ENCODE measurements around the gene MYO1D. TPM values are rescaled to one million over a fixed set of nuclear protein-coding genes. Genes with fewer than 3 reads are reported as not detected.

Gene MYO1D
- total RNA-seq, 1 donor from 2014 or later = 5.5 TPM

DNA sequence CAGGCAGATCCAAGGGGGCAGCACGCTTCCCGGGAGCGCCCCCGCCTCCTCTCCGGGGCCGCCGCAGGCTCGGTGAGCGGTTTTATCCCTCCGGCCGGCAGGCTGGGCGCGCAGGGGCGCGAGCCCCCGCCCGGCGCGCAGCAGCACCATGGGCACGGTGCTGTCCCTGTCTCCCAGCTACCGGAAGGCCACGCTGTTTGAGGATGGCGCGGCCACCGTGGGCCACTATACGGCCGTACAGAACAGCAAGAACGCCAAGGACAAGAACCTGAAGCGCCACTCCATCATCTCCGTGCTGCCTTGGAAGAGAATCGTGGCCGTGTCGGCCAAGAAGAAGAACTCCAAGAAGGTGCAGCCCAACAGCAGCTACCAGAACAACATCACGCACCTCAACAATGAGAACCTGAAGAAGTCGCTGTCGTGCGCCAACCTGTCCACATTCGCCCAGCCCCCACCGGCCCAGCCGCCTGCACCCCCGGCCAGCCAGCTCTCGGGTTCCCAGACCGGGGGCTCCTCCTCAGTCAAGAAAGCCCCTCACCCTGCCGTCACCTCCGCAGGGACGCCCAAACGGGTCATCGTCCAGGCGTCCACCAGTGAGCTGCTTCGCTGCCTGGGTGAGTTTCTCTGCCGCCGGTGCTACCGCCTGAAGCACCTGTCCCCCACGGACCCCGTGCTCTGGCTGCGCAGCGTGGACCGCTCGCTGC, 389.3 kb downstream of the MYO1D start:
- Histone ChIP-seq H3K36me3 (no peaks in the 10 kb centered on the region), H3K9me3 (replicated peaks) (no peaks in the 10 kb centered on the region), H3K27me3 (ENCODE audit: low read depth) (no peaks in the 10 kb centered on the region), H3K4me3 (peak overlapping the region; percentile 69), H3K4me1 (peaks cover 47% of the 10 kb centered on the region), H3K27ac (replicated peaks) (peak overlapping the region; percentile 40)
- no peak for DNase-seq
- intact Hi-C loops (cut with micrococcal nuclease) = no loop called here
- TF ChIP-seq, protein P1, sequence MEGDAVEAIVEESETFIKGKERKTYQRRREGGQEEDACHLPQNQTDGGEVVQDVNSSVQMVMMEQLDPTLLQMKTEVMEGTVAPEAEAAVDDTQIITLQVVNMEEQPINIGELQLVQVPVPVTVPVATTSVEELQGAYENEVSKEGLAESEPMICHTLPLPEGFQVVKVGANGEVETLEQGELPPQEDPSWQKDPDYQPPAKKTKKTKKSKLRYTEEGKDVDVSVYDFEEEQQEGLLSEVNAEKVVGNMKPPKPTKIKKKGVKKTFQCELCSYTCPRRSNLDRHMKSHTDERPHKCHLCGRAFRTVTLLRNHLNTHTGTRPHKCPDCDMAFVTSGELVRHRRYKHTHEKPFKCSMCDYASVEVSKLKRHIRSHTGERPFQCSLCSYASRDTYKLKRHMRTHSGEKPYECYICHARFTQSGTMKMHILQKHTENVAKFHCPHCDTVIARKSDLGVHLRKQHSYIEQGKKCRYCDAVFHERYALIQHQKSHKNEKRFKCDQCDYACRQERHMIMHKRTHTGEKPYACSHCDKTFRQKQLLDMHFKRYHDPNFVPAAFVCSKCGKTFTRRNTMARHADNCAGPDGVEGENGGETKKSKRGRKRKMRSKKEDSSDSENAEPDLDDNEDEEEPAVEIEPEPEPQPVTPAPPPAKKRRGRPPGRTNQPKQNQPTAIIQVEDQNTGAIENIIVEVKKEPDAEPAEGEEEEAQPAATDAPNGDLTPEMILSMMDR (IDR thresholded peaks at IDR 0.05; ENCODE audit: borderline replicate concordance) = no peak

DNA sequence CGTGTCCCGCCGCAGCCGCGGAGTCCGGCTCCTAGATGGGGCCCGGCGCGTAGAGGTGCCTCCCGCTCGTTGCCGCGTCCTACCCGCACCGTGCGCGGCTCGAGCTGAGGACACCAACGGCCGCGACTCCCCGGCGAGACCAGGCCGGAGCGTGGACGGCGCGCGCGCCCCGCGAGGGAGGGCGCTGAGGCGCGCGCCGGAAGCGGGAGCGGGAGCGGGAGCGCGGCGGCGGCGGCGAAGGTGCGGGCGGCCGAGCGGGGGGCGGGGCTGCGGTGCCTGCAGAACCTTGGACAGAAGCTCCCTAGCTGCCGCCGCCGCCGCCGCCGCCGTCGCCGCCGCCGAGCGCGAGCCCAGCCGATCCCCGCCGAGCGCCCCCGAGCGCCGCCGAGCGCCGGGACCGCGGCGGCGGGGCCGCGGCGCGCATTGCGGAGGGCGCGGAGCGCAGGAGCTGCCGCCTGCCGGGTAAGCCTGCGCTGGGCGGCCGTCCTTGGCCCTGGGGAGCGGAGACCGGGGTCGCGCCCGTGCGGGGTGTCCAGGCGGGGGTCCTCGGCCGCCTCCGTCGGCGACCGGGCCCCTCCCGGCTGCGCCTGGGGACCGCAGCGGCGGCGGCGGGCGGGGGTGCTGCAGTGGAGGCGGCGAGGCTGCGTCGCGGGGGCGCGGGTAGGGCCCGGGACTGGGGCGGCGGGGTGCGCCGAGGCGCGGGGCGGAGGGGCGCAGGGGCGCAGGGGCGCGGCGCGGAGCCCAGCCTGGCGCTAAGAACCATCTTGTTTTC, 390.0 kb downstream of the MYO1D start, which contains the start of gene CDK5R1:
TSS of gene CDK5R1 (plus strand) at position 293 of the 772 bp plus-strand sequence. CDS start 628 bp downstream, outside the sequence.
- intact Hi-C loops (cut with micrococcal nuclease) = no loop called here
- Histone ChIP-seq H3K36me3 (peaks cover 6% of the 10 kb centered on the region), H3K27ac (replicated peaks) (peak within 1 kb of the TSS; percentile 85), H3K4me1 (peaks cover 48% of the 10 kb centered on the region), H3K27me3 (ENCODE audit: low read depth) (no peaks in the 10 kb centered on the region), H3K9me3 (replicated peaks) (no peaks in the 10 kb centered on the region), H3K4me3 (peak within 1 kb of the TSS; percentile 69)
- TF ChIP-seq, protein P1 (IDR thresholded peaks at IDR 0.05; ENCODE audit: borderline replicate concordance) = no peak
- DNase-seq = peak; percentile 74

DNA sequence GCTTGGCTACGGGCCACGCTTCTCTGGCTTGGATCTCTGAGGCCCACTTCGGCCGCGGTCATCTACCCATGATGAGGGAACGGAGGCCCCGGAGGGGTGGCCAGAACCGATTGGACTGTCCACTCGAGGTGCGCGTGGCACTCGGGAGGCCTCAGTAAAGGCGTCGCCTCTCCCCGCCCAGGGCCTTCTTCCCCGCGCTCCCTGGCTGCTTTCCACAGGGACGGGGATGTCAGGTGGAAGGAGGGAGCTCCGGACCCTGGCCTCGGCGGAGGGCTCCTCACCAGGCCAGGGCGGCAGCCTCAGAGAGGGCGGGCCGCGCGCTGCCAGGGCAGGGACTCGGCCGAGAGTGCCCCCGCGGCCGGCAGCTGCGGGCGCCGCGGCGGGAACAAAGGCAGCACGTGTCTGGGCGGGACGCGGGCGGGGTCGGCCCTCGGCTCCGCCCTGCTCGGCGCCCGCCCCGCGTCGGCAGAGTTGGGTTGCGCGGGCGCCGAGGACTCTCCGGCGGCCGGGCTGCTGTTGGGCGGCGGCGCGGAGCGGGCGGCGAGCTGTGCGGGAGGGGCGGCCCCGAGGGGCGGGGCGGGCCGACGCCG, 390.7 kb downstream of the MYO1D start:
- Histone ChIP-seq H3K4me1 (peaks cover 48% of the 10 kb centered on the region), H3K36me3 (peaks cover 13% of the 10 kb centered on the region), H3K4me3 (peak overlapping the region; percentile 69), H3K9me3 (replicated peaks) (no peaks in the 10 kb centered on the region), H3K27me3 (ENCODE audit: low read depth) (no peaks in the 10 kb centered on the region), H3K27ac (replicated peaks) (peak overlapping the region; percentile 85)
- TF ChIP-seq, protein P1 (IDR thresholded peaks at IDR 0.05; ENCODE audit: borderline replicate concordance) = no peak
- intact Hi-C loops (cut with micrococcal nuclease) = no loop called here
- DNase-seq = peak; percentile 74

DNA sequence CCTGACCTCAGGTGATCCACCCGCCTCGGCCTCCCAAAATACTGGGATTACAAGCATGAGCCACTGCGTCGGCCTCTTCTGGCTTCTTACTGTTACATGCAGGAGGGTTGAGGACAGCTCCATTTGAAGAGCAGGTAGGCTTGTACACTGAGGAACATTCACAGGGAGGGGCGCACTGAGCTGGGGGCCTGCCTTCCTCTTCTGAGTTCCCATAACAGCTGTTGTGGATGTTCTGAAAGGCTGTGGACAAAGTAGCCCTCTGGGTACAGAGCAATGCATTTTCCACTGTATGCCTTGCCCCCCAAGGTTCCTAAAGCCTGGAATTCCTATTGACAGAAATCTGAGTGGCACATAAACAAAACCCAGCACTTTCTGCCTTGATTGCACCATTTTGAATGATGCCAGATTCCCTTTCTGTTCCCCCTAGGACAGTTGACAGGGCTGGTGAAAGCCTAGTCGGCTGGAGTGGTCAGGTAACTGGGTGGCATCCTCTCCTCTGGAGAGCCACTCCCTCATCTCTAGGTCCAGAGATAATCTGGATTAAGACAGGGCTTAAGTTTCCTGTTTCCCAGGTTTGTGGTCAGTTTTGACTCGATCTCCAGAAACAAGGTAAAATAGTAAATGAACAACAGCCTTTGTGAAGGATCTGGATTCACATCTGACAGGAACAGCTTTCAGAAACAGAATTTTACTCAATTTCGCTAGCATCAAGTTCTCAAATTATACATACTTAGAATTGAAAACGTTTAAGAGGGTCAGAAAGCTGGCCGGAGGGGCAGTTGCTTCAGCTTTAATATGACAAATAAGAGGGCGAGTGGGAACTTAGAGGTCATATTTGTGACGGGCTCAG, 391.4 kb downstream of the MYO1D start:
- no peak for DNase-seq
- H3K36me3 ChIP-seq = peaks cover 21% of the 10 kb centered on the region
- intact Hi-C loops (cut with micrococcal nuclease) = no loop called here
- no peaks in the 10 kb centered on the region for H3K9me3 ChIP-seq (replicated peaks)
- H3K4me3 ChIP-seq = peak overlapping the region; percentile 69
- peak overlapping the region; percentile 85 for H3K27ac ChIP-seq (replicated peaks)
- TF ChIP-seq, protein P1 (IDR thresholded peaks at IDR 0.05; ENCODE audit: borderline replicate concordance) = no peak
- no peaks in the 10 kb centered on the region for H3K27me3 ChIP-seq (ENCODE audit: low read depth)
- H3K4me1 ChIP-seq = peaks cover 48% of the 10 kb centered on the region

DNA sequence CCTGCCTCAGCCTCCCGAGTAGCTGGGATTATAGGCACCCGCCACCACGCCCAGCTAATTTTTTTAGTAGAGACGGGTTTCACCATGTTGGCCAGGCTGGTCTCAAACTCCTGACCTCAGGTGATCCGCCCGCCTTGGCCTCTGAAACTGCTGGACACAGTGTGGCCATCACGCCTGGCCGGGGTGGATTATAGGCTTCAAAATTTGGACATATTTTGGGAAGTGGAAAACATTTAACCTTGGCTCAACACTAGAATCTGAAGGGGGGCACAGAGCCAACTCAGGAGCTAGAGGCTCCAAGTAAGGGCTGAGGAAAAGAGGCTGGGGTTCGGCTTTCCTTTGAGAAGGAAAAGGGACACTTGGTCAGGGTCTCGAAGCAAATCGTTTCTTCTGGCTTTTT, 392.3 kb downstream of the MYO1D start:
- no peak for DNase-seq
- Histone ChIP-seq H3K27ac (replicated peaks) (peak overlapping the region; percentile 73), H3K36me3 (peaks cover 29% of the 10 kb centered on the region), H3K9me3 (replicated peaks) (no peaks in the 10 kb centered on the region), H3K4me1 (peaks cover 48% of the 10 kb centered on the region), H3K27me3 (ENCODE audit: low read depth) (no peaks in the 10 kb centered on the region), H3K4me3 (no peak overlapping the region)
- intact Hi-C loops (cut with micrococcal nuclease) = no loop called here
- TF ChIP-seq, protein P1 (IDR thresholded peaks at IDR 0.05; ENCODE audit: borderline replicate concordance) = no peak

Measured in left ventricle myocardium inferior (tissue), 1 donor.